CD14-positive monocyte (primary cell): ENCODE data around the gene PIEZO1. TPM values are rescaled to one million over a fixed set of nuclear protein-coding genes. Genes with fewer than 3 reads are reported as not detected.
A peak's percentile ranks its signal among the peaks of the same experiment; 100 is the strongest.

Experiments
- DNase-seq, 3 donors: peaks; one replicate each; pipeline ENCODE4 v3.0.0-alpha.2; 2011 to 2022
- H2AFZ ChIP-seq: 2 replicates; pipeline ENCODE4 v1.6.0; 2012; ENCODE audit warnings: mild to moderate bottlenecking, low read depth, low read length, inconsistent platforms; ENCODE audit not compliant: insufficient read depth, poor library complexity, severe bottlenecking
- H3K27ac ChIP-seq, 2 donors: 1 replicate in 1 of 2; 2 replicates in 1 of 2; pipeline ENCODE4 v1.5.1; 2012 to 2013; ENCODE audit warnings: low read length in 2 of 2, control low read depth in 1 of 2, inconsistent platforms in 1 of 2, low read depth in 1 of 2, mild to moderate bottlenecking in 1 of 2
- H3K27me3 ChIP-seq, 2 donors: one replicate each; pipeline versions ENCODE4 v1.6.0 to v1.6.1; 2011 to 2013; ENCODE audit warnings: low read length in 2 of 2; ENCODE audit not compliant: control insufficient read depth in 2 of 2, insufficient read depth in 2 of 2
- H3K36me3 ChIP-seq, 2 donors: replicated peaks in 1 of 2; 1 replicate in 1 of 2; 2 replicates in 1 of 2; pipeline versions ENCODE4 v1.5.1 to v1.6.1; 2012 to 2013; ENCODE audit warnings: low read length in 2 of 2, control low read depth in 1 of 2, inconsistent platforms in 1 of 2, mild to moderate bottlenecking in 1 of 2; ENCODE audit not compliant: insufficient read depth in 2 of 2, control insufficient read depth in 1 of 2
- H3K4me1 ChIP-seq, 2 donors: 1 replicate in 1 of 2; 2 replicates in 1 of 2; pipeline versions ENCODE4 v1.5.1 to v1.6.1; 2012 to 2013; ENCODE audit warnings: low read length in 2 of 2, control low read depth in 1 of 2, inconsistent platforms in 1 of 2, mild to moderate bottlenecking in 1 of 2, moderate library complexity in 1 of 2; ENCODE audit not compliant: insufficient read depth in 2 of 2, control insufficient read depth in 1 of 2
- H3K4me2 ChIP-seq: replicated peaks from 2 replicates; pipeline ENCODE3; 2012; ENCODE audit warnings: low read length, moderate library complexity, mild to moderate bottlenecking; ENCODE audit not compliant: poor library complexity, severe bottlenecking; ENCODE audit errors: extremely low read depth
- H3K4me3 ChIP-seq, 3 experiments: fragments of 200-600 bp in 1 of 3; sonication (generic) in 1 of 3; replicated peaks in 1 of 3; 1 replicate in 2 of 3; 2 replicates in 1 of 3; pipeline ENCODE4 v1.5.1; 2011 to 2013; ENCODE audit warnings: low read length in 3 of 3, mild to moderate bottlenecking in 3 of 3, control low read depth in 2 of 3, low read depth in 2 of 3, inconsistent platforms in 1 of 3, moderate library complexity in 1 of 3
- H3K79me2 ChIP-seq: 2 replicates; pipeline ENCODE4 v1.6.0; 2012; ENCODE audit warnings: mild to moderate bottlenecking, control low read depth, inconsistent platforms, low read length, moderate library complexity; ENCODE audit not compliant: insufficient read depth
- H3K9ac ChIP-seq: 2 replicates; pipeline ENCODE4 v1.6.0; 2017; ENCODE audit warnings: low read length, mild to moderate bottlenecking; ENCODE audit not compliant: insufficient read depth, poor library complexity, severe bottlenecking
- H3K9me3 ChIP-seq, 2 donors: replicated peaks in 1 of 2; 1 replicate in 1 of 2; 2 replicates in 1 of 2; pipeline versions ENCODE4 v1.5.1 to v1.6.1; 2012 to 2013; ENCODE audit warnings: low read length in 2 of 2, control low read depth in 1 of 2; ENCODE audit not compliant: control insufficient read depth in 1 of 2, insufficient read depth in 1 of 2
- H4K20me1 ChIP-seq: 2 replicates; pipeline ENCODE4 v1.6.0; 2012; ENCODE audit warnings: mild to moderate bottlenecking, low read length, control low read depth, moderate library complexity; ENCODE audit not compliant: insufficient read depth
- H3K27ac Mint-ChIP-seq, 7 donors: one replicate each; pipeline ENCODE4 v1.8.0; 2020; ENCODE audit warnings: mild to moderate bottlenecking in 7 of 7, mixed read lengths in 7 of 7, moderate library complexity in 6 of 7, inconsistent platforms in 2 of 7
- H3K27me3 Mint-ChIP-seq, 3 donors: one replicate each; pipeline ENCODE4 v1.8.0; 2021 to 2022; ENCODE audit warnings: low read depth in 3 of 3, mild to moderate bottlenecking in 3 of 3, mixed read lengths in 3 of 3, moderate library complexity in 3 of 3, inconsistent platforms in 1 of 3
- H3K36me3 Mint-ChIP-seq, 2 donors: one replicate each; pipeline ENCODE4 v1.8.0; 2020; ENCODE audit warnings: mixed read lengths in 2 of 2, inconsistent platforms in 1 of 2, mild to moderate bottlenecking in 1 of 2
- H3K4me1 Mint-ChIP-seq: one replicate; pipeline ENCODE4 v1.8.0; 2020; ENCODE audit warnings: mild to moderate bottlenecking, mixed read lengths
- H3K4me3 Mint-ChIP-seq, 2 donors: one replicate each; pipeline ENCODE4 v1.8.0; 2020; ENCODE audit warnings: mild to moderate bottlenecking in 2 of 2, mixed read lengths in 2 of 2, moderate library complexity in 1 of 2
- H3K9me3 Mint-ChIP-seq, 7 donors: one replicate each; pipeline ENCODE4 v1.8.0; 2020 to 2022; ENCODE audit warnings: mixed read lengths in 7 of 7, mild to moderate bottlenecking in 6 of 7, moderate library complexity in 6 of 7, inconsistent platforms in 2 of 7
- WGBS: methylation state at CpG from one replicate; pipeline ENCODE4 v1.1.5; 2013; ENCODE audit warnings: missing lambda C conversion rate; ENCODE audit not compliant: insufficient coverage; 5-methylcytosine and 5-hydroxymethylcytosine counted together
- intact Hi-C, 2 donors: fragments of 100-400 bp; cut with micrococcal nuclease; formaldehyde crosslinking; loops; one replicate each; pipeline versions ENCODE4 v1.15.0 to v1.15.1; 2023
- polyA plus RNA-seq, 3 donors: library from polyadenylated mRNA; depleted of rRNA in 1 of 3; unstranded in 2 of 3; stranded (reverse) in 1 of 3; fragments of 300-500 nt in 2 of 3; fragments of >200 nt in 1 of 3; fragmentation: Illumina TruSeq in 2 of 3; gene quantifications; 1 replicate in 2 of 3; 2 replicates in 1 of 3; pipeline ENCODE4 v1.2.3, GENCODE V29; 2012 to 2021
- TF ChIP-seq, protein P1 (sequence below): fragments of 200-600 bp; IDR thresholded peaks from one replicate; pipeline ENCODE4 v1.8.0; 2022; ENCODE audit warnings: antibody characterized with exemption, mild to moderate bottlenecking

The PIEZO1 gene
- polyA plus RNA-seq, 3 donors, result 10.2 to 405 (median 15.0) TPM

DNA sequence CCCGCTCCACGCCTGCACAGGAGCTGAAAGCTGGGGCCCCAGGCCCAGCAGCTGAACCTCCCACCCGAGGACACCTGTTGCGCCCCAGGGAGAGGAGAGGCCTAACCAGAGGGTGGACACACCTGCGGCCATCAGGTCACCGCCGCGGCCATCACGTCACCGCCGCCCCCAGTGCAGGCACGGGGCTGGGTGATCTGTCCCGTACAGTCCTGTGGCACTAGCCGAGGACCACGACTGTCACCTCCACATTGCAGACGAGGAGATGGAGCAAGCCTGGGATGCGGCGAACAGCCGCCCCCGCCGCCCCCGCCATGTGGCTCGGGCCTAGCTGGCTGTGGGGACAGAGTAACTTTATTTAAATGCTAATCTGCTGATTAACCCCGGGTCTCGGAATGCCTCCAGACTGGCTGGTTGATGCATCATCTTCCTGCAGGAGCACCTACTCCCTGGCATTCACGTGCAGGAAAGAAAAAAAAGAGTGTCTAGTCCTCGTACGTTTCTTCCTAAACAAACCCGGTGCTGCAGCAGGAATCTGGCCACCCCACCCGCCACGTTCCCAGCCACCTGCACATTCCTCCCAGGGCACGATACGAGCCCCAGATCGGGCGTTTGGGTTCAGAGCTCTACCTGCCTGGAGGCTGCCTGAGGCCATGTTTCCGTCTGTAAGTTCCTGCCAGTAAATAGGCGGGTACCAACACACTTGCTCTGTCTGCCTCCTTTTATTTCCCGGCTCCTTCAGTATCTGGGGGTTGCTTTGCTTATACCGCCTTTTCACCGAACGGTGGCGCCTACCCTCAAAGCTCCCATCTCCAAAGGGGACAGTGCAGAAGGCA, 29.9 kb downstream of the PIEZO1 start:
- Histone ChIP-seq H3K27ac (no peak overlapping the region), H3K79me2 (peaks cover 96% of the 10 kb centered on the region), H3K9me3 (no peaks in the 10 kb centered on the region), H3K4me2 (no peak overlapping the region), H3K9ac (no peak overlapping the region), H3K27me3 (no peaks in the 10 kb centered on the region), H4K20me1 (peaks cover 98% of the 10 kb centered on the region), H3K36me3 (peaks cover 28 to 41% of the 10 kb centered on the region in 2 donors), H2AFZ (no peak overlapping the region), H3K4me3 (no peak overlapping the region), H3K4me1 (peaks cover 0 to 13% of the 10 kb centered on the region in 2 donors)
- TF ChIP-seq, protein P1, sequence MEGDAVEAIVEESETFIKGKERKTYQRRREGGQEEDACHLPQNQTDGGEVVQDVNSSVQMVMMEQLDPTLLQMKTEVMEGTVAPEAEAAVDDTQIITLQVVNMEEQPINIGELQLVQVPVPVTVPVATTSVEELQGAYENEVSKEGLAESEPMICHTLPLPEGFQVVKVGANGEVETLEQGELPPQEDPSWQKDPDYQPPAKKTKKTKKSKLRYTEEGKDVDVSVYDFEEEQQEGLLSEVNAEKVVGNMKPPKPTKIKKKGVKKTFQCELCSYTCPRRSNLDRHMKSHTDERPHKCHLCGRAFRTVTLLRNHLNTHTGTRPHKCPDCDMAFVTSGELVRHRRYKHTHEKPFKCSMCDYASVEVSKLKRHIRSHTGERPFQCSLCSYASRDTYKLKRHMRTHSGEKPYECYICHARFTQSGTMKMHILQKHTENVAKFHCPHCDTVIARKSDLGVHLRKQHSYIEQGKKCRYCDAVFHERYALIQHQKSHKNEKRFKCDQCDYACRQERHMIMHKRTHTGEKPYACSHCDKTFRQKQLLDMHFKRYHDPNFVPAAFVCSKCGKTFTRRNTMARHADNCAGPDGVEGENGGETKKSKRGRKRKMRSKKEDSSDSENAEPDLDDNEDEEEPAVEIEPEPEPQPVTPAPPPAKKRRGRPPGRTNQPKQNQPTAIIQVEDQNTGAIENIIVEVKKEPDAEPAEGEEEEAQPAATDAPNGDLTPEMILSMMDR, result no peak
- no peak overlapping the region for H3K4me3 Mint-ChIP-seq
- WGBS, result 87% methylated on average over 30 of the region's 42 CpGs
- peaks cover 24% of the 10 kb centered on the region for H3K4me1 Mint-ChIP-seq
- peak overlapping the region in 2 of 7 donors; percentile 36 to 63 for H3K27ac Mint-ChIP-seq
- peaks cover 14 to 34% of the 10 kb centered on the region in 2 donors for H3K36me3 Mint-ChIP-seq
- H3K27me3 Mint-ChIP-seq, result peaks cover 0 to 2% (median 2%) of the 10 kb centered on the region in 3 donors
- DNase-seq, result peak in 1 of 3 donors; percentile 8
- intact Hi-C loops, result no loop called here
- peaks cover 0 to 1% (median 0%) of the 10 kb centered on the region in 7 donors for H3K9me3 Mint-ChIP-seq

DNA sequence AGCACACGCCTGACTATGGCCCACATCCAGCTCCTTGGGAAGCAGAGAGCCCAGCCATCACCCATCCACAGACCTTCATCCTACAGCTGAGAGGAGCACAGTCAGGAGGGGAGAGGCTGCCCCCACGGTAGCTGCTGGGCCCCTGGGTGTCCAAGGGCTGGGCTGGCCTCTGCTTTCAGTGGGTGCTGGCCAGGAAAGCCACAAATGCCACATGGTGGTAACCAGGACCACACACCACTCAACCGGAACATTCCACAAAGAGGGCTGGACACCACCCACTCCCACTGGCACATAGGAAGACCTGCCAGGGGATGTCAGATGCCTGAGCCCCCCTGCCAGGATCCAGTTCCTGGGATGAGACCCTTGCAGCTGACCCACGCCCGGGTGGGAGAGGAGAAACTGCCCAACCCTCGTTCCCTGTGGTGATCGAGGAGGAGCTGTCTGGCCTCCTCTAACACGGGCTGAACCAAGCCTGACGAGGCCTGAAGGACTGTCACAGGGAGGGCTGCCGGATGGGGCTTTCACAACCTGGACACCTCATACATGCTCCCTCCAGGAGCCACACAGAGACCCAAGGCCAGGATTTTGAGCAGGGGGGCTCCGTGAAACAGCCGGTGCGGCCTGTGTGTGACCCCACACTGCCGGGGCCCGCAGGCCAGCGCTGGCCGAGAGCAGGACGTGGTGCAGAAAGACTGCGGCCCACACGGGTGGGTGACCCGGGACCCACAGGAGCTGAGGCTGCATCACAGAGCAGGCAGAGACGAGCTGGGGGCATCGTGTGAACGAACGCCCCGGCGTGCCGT, 30.7 kb downstream of the PIEZO1 start:
- peaks cover 0 to 5% of the 10 kb centered on the region in 2 donors for H3K4me1 ChIP-seq
- TF ChIP-seq, protein P1, result no peak
- H3K9ac ChIP-seq, result no peak overlapping the region
- Mint-ChIP-seq H3K4me3 (peak overlapping the region in 1 of 2 donors; percentile 45), H3K36me3 (peaks cover 14 to 39% of the 10 kb centered on the region in 2 donors), H3K4me1 (peaks cover 17% of the 10 kb centered on the region), H3K27ac (peak overlapping the region in 2 of 7 donors; percentile 26 to 41), H3K27me3 (peaks cover 0 to 2% (median 2%) of the 10 kb centered on the region in 3 donors), H3K9me3 (peaks cover 0 to 1% (median 0%) of the 10 kb centered on the region in 7 donors)
- DNase-seq, result no peak
- H3K27me3 ChIP-seq, result no peaks in the 10 kb centered on the region
- H3K36me3 ChIP-seq, result peaks cover 28 to 41% of the 10 kb centered on the region in 2 donors
- H2AFZ ChIP-seq, result no peak overlapping the region
- no peak overlapping the region for H3K4me2 ChIP-seq
- no peak overlapping the region for H3K27ac ChIP-seq
- intact Hi-C loops, result no loop called here
- no peaks in the 10 kb centered on the region for H3K9me3 ChIP-seq
- 98% methylated on average over 23 of the region's 28 CpGs for WGBS
- peaks cover 93% of the 10 kb centered on the region for H3K79me2 ChIP-seq
- H3K4me3 ChIP-seq, result no peak overlapping the region
- peaks cover 98% of the 10 kb centered on the region for H4K20me1 ChIP-seq
